Gastroesophageal sphincter (tissue), 4 donors: Measurements from ENCODE around the gene PPIH. TPM values are rescaled to one million over a fixed set of nuclear protein-coding genes. Genes with fewer than 3 reads are reported as not detected.
A peak's percentile ranks its signal among the peaks of the same experiment; 100 is the strongest.
"Not testable (repeated sequence)": the region's sequence is repeated elsewhere in the genome, so short reads cannot be mapped to it uniquely, and the experiment has no call there.

ENCODE experiments used
- ATAC-seq: fragments of 150-250 bp; one replicate; pipeline ENCODE4 v1.9.1; 2016; ENCODE audit warnings: mild to moderate bottlenecking, moderate library complexity
- H3K27ac ChIP-seq, 4 donors: fragments of 200-600 bp; sonication (generic) in 3 of 4; 1 replicate in 3 of 4; 2 replicates in 1 of 4; pipeline ENCODE4 v1.5.1; 2016 to 2019
- H3K27me3 ChIP-seq: fragments of 200-600 bp; sonication (generic); one replicate; pipeline ENCODE4 v1.5.1; 2019
- H3K36me3 ChIP-seq, 2 donors: fragments of 200-600 bp; sonication (generic); one replicate each; pipeline ENCODE4 v1.5.1; 2019; ENCODE audit warnings: control low read depth in 1 of 2
- H3K4me1 ChIP-seq, 3 donors: fragments of 200-600 bp; sonication (generic); 1 replicate in 2 of 3; 2 replicates in 1 of 3; pipeline ENCODE4 v1.5.1; 2016 to 2019; ENCODE audit warnings: control low read depth in 2 of 3
- H3K4me3 ChIP-seq, 2 donors: fragments of 200-600 bp; sonication (generic); one replicate each; pipeline ENCODE4 v1.5.1; 2019; ENCODE audit warnings: mild to moderate bottlenecking in 1 of 2, moderate library complexity in 1 of 2
- H3K9me3 ChIP-seq, 3 donors: fragments of 200-600 bp; sonication (generic); one replicate each; pipeline ENCODE4 v1.5.1; 2017 to 2019; ENCODE audit warnings: control low read depth in 2 of 3
- EP300 ChIP-seq: sonication (generic); formaldehyde crosslinking; IDR thresholded peaks from one replicate; pipeline ENCODE4 v1.6.1; 2017; ENCODE audit warnings: antibody characterized with exemption, mild to moderate bottlenecking
- POLR2A ChIP-seq, 2 donors: fragments of 450-650 bp; IDR thresholded peaks; one replicate each; pipeline ENCODE4 v1.6.1; 2017; ENCODE audit warnings: antibody characterized with exemption in 2 of 2, mild to moderate bottlenecking in 2 of 2, moderate library complexity in 1 of 2
- POLR2AphosphoS5 ChIP-seq: sonication (generic); formaldehyde crosslinking; IDR thresholded peaks from one replicate; pipeline ENCODE4 v1.6.1; 2017; ENCODE audit warnings: antibody characterized with exemption
- WGBS, 2 donors: methylation state at CpG; one replicate each; pipeline ENCODE4 v1.1.5; 2018; ENCODE audit warnings: low coverage in 1 of 2; 5-methylcytosine and 5-hydroxymethylcytosine counted together
- total RNA-seq, 4 donors: library from RNA; depleted of rRNA; stranded (reverse); fragments of >200 nt; gene quantifications; one replicate each; pipeline ENCODE4 v1.1.0, GENCODE V29; 2016
- TF ChIP-seq, protein P1 (sequence below), 4 experiments: fragments of 200-600 bp in 2 of 4; fragments of 450-650 bp in 2 of 4; sonication (generic) in 1 of 4; IDR thresholded peaks; one replicate each; pipeline ENCODE4 v1.5.1; 2017 to 2019; ENCODE audit warnings: antibody characterized with exemption in 4 of 4, mild to moderate bottlenecking in 2 of 4, moderate library complexity in 2 of 4

Gene PPIH
- total RNA-seq: 10 to 100 TPM; 15.0 to 33.3 (median 21.0) TPM

DNA sequence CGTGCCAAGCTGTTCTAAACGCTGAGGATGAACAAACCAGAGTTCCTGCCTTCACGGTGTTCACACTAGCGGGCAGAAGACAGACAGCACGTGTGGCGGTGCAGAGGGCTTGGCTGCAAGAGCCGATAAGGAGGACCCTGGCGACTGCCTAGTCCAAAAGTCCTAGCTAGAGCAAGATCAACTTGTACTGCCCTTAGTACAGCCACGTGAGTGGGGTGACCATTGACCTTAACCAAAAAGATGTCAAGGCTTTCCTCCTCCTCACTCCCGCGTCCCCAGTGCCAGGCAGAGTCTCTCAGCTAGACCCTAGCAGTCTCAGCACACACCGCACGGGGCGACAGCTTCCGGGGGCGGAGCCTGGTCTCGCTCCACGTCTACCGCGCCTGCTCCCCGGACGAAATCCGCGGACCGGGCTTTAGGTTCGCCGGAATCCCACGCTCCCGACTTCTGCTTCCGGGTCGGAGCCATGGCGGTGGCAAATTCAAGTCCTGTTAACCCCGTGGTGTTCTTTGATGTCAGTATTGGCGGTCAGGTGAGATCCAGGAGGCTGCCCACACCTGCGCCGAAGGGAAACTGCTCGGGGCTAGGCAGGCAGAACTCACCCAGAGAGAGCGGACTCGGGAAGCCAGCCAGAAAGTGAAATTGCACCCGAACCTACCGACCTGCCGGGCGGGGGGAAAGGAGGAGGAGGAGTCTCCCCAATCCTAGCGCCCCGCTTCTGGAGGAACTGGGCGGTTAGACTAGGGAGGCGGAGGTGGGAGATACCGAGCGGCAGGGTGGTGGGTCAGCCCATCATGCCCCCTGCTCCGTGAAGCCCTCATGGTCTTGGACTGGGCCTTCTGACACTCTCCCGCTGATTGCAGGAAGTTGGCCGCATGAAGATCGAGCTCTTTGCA lies at the start of gene PPIH:
Gene PPIH (plus strand): TSS at position 443 of the 896 bp plus-strand sequence. CDS start 24 bp downstream, at position 467.
- Histone ChIP-seq H3K4me3 (peak within 1 kb of the TSS; percentile 80 to 89), H3K36me3 (peaks cover 0 to 32% of the 10 kb centered on the region in 2 donors), H3K4me1 (peaks cover 4 to 18% (median 11%) of the 10 kb centered on the region in 3 donors), H3K27me3 (no peaks in the 10 kb centered on the region), H3K9me3 (no peaks in the 10 kb centered on the region), H3K27ac (peak within 1 kb of the TSS; percentile 73 to 86 (median 84))
- ATAC-seq: peak; percentile 100
- WGBS, 2 donors: 0% methylated on average over 4 to 26 of the region's 53 CpGs
- TF ChIP-seq EP300 (no peak), POLR2A (IDR thresholded peaks at IDR 0.05) (peak in 1 of 2 donors; percentile 33), POLR2AphosphoS5 (peak; percentile 60)
- TF ChIP-seq, protein P1, sequence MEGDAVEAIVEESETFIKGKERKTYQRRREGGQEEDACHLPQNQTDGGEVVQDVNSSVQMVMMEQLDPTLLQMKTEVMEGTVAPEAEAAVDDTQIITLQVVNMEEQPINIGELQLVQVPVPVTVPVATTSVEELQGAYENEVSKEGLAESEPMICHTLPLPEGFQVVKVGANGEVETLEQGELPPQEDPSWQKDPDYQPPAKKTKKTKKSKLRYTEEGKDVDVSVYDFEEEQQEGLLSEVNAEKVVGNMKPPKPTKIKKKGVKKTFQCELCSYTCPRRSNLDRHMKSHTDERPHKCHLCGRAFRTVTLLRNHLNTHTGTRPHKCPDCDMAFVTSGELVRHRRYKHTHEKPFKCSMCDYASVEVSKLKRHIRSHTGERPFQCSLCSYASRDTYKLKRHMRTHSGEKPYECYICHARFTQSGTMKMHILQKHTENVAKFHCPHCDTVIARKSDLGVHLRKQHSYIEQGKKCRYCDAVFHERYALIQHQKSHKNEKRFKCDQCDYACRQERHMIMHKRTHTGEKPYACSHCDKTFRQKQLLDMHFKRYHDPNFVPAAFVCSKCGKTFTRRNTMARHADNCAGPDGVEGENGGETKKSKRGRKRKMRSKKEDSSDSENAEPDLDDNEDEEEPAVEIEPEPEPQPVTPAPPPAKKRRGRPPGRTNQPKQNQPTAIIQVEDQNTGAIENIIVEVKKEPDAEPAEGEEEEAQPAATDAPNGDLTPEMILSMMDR (IDR thresholded peaks at IDR 0.05): peak in 3 of 4 experiments; percentile 47 to 66 (median 54)

DNA sequence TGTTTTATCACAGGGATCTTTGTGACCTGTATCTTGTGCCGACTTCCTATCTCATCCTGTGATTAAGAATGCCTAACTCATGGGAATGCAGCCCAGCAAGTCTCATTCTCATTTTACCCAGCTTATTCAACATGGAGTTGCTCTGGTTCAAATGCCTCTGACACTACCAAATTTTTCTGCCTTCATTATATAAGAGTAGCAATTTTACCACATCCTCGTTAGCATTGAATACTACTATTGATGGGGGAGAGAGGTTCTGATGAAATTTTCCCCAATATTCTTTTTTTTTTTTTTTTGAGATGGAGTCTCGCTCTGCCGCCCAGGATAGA lies 44.5 kb upstream of the PPIH start:
- no peak overlapping the region for H3K4me3 ChIP-seq
- TF ChIP-seq POLR2AphosphoS5 (no peak), POLR2A (IDR thresholded peaks at IDR 0.05) (no peak), EP300 (no peak)
- TF ChIP-seq, protein P1 (IDR thresholded peaks at IDR 0.05): no peak
- WGBS, 2 donors: 62 to 73% methylated on average over 3 of the region's 4 CpGs
- no peak overlapping the region for H3K27ac ChIP-seq
- no peaks in the 10 kb centered on the region for H3K27me3 ChIP-seq
- no peak for ATAC-seq
- peaks cover 0 to 5% (median 0%) of the 10 kb centered on the region in 3 donors for H3K4me1 ChIP-seq
- no peaks in the 10 kb centered on the region for H3K9me3 ChIP-seq
- H3K36me3 ChIP-seq: no peaks in the 10 kb centered on the region

DNA sequence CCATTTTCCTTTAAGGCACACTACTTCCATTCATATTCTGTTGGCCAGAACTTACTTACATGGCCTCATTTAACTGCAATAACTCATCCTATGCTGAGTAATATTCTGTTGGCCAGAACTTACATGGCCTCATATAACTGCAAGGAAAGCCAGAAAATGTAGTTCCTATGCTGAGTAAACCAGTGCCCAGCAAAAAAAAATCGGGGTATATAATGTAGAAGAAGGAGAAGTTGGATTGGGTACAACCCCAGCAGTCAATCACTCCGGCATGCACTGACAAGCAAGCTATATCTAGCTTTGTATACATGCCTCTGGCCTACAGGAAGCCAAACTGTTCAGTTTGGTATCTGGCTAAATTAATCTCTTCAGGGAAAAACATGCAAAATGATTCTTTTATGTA lies 39.4 kb upstream of the PPIH start:
- TF ChIP-seq, protein P1 (IDR thresholded peaks at IDR 0.05): no peak
- no peak for TF ChIP-seq POLR2A (IDR thresholded peaks at IDR 0.05)
- TF ChIP-seq EP300: no peak
- no peak for TF ChIP-seq POLR2AphosphoS5
- H3K9me3 ChIP-seq: no peaks in the 10 kb centered on the region
- H3K4me1 ChIP-seq: peaks cover 0 to 9% (median 0%) of the 10 kb centered on the region in 3 donors
- no peak for ATAC-seq
- H3K27ac ChIP-seq: no peak overlapping the region
- no peak overlapping the region for H3K4me3 ChIP-seq
- no peaks in the 10 kb centered on the region for H3K36me3 ChIP-seq
- WGBS, 2 donors: 35% methylated on average over 2 of the region's 2 CpGs; no CpG with 5 or more reads in 1 of the 2 donors
- no peaks in the 10 kb centered on the region for H3K27me3 ChIP-seq

GRCh38 chr1:42620307-42620706 lies 37.9 kb upstream of the PPIH start:
- no peaks in the 10 kb centered on the region for H3K27me3 ChIP-seq
- H3K4me3 ChIP-seq: no peak overlapping the region
- no peak overlapping the region for H3K27ac ChIP-seq
- no peaks in the 10 kb centered on the region for H3K36me3 ChIP-seq
- ATAC-seq: no peak
- TF ChIP-seq POLR2AphosphoS5 (no peak), EP300 (no peak)
- H3K4me1 ChIP-seq: peaks cover 0 to 9% (median 0%) of the 10 kb centered on the region in 3 donors
- WGBS, 2 donors: 83 to 100% methylated on average over 1 of the region's 2 CpGs
- H3K9me3 ChIP-seq: no peaks in the 10 kb centered on the region

- WGBS, 2 donors: 94 to 97% methylated on average over 2 to 4 of the region's 4 CpGs
- not testable (repeated sequence) for H3K27ac ChIP-seq, ATAC-seq, H3K4me1 ChIP-seq, H3K9me3 ChIP-seq, H3K4me3 ChIP-seq, H3K36me3 ChIP-seq, H3K27me3 ChIP-seq
These were observed 37.0 kb upstream of the PPIH start for GRCh38 chr1:42621180-42621579.

DNA sequence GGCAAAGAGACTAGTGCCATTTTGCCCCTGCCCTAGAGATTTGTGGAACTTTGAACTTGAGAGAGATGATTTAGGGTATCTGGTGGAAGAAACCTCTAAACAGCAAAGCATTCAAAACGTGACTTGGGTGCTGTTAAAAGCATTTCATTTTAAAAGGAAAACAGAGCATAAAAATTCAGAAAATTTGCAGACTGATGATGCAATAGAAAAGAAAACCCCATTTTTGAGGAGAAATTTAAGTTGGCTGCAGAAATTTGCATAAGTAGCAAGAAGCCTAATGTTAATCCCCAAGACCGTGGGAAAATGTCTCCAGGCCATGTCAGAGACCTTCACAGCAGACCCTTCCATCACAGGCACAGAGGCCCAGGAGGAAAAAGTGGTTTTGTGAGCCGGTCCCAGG lies 31.0 kb upstream of the PPIH start:
- not testable (repeated sequence) for H3K4me1 ChIP-seq, H3K27ac ChIP-seq, H3K27me3 ChIP-seq, H3K4me3 ChIP-seq, H3K9me3 ChIP-seq, ATAC-seq
- peaks cover 0 to 16% of the 10 kb centered on the region in 2 donors for H3K36me3 ChIP-seq
- 63 to 79% methylated on average over 1 to 3 of the region's 3 CpGs for WGBS, 2 donors
